Measurements from ENCODE around the gene METAP2. TPM values are rescaled to one million over a fixed set of nuclear protein-coding genes. Genes with fewer than 3 reads are reported as not detected.

METAP2 gene
- total RNA-seq (10 to 100 TPM; 29.8 to 43.5 (median 31.6) TPM), polyA plus RNA-seq (10 to 100 TPM; 22.4 to 57.2 TPM)

DNA sequence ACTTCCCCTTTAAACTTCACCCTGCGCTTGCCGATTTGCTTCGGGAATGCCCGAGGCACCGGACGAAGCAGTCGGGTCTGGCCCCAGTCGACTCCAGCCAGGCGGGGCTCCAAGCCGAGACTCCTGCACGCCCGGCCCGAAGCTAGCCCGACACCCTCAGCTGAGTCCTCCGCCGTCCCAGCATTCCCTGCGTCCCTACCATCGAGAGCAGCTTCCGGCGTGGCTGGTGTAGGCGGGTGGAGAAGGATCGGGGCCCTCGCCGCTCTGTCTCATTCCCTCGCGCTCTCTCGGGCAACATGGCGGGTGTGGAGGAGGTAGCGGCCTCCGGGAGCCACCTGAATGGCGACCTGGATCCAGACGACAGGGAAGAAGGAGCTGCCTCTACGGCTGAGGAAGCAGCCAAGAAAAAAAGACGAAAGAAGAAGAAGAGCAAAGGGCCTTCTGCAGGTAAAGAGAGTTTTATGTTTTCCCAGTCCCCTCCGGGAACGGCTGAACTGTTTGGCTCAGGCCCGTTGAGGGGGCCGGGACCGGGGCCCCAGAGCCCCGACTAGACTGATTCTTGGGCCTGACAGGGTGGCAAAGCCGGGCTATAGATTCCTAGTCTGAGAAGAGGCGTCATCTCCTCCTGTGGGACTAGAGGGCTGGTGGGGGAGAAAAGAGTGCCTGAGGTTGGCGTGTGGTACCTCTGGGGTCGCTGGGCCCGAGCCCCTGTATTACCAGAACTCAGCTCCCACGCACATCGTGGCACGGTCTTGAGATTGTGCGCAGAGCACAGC, at the start of gene METAP2:
TSS of gene METAP2 (plus strand) at position 269 of the 776 bp plus-strand sequence. CDS start at position 297, 28 bp downstream.
- TF ChIP-seq, protein P1, sequence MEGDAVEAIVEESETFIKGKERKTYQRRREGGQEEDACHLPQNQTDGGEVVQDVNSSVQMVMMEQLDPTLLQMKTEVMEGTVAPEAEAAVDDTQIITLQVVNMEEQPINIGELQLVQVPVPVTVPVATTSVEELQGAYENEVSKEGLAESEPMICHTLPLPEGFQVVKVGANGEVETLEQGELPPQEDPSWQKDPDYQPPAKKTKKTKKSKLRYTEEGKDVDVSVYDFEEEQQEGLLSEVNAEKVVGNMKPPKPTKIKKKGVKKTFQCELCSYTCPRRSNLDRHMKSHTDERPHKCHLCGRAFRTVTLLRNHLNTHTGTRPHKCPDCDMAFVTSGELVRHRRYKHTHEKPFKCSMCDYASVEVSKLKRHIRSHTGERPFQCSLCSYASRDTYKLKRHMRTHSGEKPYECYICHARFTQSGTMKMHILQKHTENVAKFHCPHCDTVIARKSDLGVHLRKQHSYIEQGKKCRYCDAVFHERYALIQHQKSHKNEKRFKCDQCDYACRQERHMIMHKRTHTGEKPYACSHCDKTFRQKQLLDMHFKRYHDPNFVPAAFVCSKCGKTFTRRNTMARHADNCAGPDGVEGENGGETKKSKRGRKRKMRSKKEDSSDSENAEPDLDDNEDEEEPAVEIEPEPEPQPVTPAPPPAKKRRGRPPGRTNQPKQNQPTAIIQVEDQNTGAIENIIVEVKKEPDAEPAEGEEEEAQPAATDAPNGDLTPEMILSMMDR (IDR thresholded peaks at IDR 0.05), result no peak
- FAIRE-seq, result peak; percentile 41
- intact Hi-C loops (cut with DNase I), result no loop called here

DNA sequence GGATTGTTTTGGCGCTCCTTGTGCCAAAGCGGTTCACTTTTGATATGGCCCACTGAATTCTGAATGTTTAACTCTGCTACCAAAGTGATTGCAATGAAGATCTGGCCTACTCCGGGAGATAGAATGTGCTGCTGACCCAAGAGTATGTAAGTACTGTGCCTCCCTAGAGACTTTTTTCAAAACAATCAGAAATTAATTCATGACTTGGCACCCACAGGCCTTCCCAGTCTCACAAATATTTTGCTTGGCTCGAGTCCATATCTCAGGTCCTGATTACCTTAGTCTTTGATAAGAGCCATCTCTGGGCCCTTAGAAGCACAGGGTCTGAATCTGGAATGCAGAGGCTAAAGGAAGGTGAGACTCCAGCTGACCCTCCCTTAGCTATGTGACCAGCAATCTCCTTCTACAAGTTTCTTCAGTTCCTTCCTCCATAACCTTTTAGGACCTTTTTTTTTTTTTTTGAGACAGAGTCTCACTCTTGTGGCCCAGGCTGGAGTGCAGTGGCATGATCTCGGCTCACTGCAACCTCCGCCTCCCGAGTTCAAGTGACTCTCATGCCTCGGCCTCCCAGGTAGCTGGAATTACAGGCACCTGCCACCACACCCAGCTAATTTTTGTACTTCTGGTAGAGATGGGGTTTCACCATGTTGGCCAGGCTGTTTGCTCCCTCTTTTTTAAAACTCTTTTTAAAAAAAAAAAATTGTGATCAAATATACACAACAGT, 49.5 kb upstream of the METAP2 start:
- Histone ChIP-seq H3K27me3 (no peaks in the 10 kb centered on the region), H3K4me3 (no peak overlapping the region), H3K36me3 (no peaks in the 10 kb centered on the region), H3K9me3 (no peaks in the 10 kb centered on the region), H3K4me1 (peaks cover 0 to 5% (median 0%) of the 10 kb centered on the region in 3 donors), H3K27ac (peak overlapping the region in 1 of 4 donors; percentile 57)
- DNase-seq (peak in 3 of 6 donors; percentile 43 to 64 (median 46)), ATAC-seq (peak; percentile 65 to 88 (median 87)), FAIRE-seq (no peak)
- WGBS, 2 donors, result 19 to 23% methylated on average over 8 of the region's 8 CpGs
- intact Hi-C loops (cut with DNase I), result no loop called here
- TF ChIP-seq, protein P1 (IDR thresholded peaks at IDR 0.05), result no peak

More for the DNA sequence above, at the start of gene METAP2:
- H3K27me3 ChIP-seq, result no peaks in the 10 kb centered on the region
- ATAC-seq (peak; percentile 98 to 99 (median 98)), DNase-seq (peak; percentile 96 to 99 (median 96))
- peaks cover 0 to 15% (median 0%) of the 10 kb centered on the region in 3 donors for H3K36me3 ChIP-seq
- H3K4me1 ChIP-seq, result peaks cover 4 to 15% (median 6%) of the 10 kb centered on the region in 3 donors
- H3K4me3 ChIP-seq, result peak within 1 kb of the TSS; percentile 75 to 98 (median 82)
- H3K27ac ChIP-seq, result peak within 1 kb of the TSS; percentile 73 to 99 (median 92)
- no peaks in the 10 kb centered on the region for H3K9me3 ChIP-seq
- 0 to 1% methylated on average over 43 to 49 of the region's 49 CpGs for WGBS, 2 donors

DNA sequence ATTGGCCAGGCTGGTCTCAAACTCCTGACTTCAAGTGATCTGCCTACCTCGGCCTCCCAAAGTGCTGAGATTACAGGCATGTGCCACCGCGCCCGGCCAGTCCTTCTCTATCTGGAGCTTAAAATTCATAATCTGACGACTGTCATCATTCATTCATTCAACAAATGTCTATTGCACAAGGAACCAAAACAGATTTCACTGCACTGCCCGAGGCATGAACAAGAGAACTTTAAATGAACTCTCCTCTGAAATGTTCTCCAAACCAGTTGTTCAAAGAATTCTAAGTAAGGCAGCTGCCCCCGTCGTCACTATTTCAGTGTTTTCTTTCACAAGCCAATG, 44.8 kb upstream of the METAP2 start:
- WGBS, 2 donors, result 86 to 91% methylated on average over 8 of the region's 8 CpGs
- intact Hi-C loops (cut with DNase I), result no loop called here
- Histone ChIP-seq H3K36me3 (no peaks in the 10 kb centered on the region), H3K27ac (no peak overlapping the region), H3K9me3 (no peaks in the 10 kb centered on the region), H3K4me1 (peaks cover 0 to under 1% (median 0%) of the 10 kb centered on the region in 3 donors), H3K4me3 (no peak overlapping the region), H3K27me3 (no peaks in the 10 kb centered on the region)
- DNase-seq (no peak), ATAC-seq (no peak), FAIRE-seq (no peak)
- TF ChIP-seq, protein P1 (IDR thresholded peaks at IDR 0.05), result no peak

DNA sequence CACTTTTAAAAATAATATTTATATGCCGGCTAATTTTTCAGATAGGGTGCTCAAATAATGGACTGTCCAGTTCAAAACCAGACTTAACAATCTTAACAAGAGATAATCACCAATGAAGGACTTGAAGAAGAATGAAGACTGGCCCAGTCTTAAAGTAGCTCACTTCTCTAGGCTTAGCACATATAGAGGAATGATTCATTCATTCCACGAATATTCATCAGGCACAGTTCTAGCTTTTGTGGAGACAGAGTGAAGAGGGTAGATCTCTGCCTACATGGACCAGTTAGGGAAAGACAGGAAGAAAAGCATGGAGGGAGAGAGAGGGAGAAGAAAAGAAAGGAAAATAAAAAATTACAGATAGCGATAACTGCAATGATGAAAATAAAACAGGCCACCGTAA, 42.8 kb upstream of the METAP2 start:
- FAIRE-seq (no peak), ATAC-seq (no peak), DNase-seq (no peak)
- no peaks in the 10 kb centered on the region for H3K36me3 ChIP-seq
- intact Hi-C loops (cut with DNase I), result no loop called here
- H3K9me3 ChIP-seq, result no peaks in the 10 kb centered on the region
- no peak overlapping the region for H3K4me3 ChIP-seq
- WGBS, 2 donors, result 90 to 93% methylated on average over 4 of the region's 4 CpGs
- H3K27ac ChIP-seq, result no peak overlapping the region
- TF ChIP-seq, protein P1 (IDR thresholded peaks at IDR 0.05), result no peak
- no peaks in the 10 kb centered on the region for H3K4me1 ChIP-seq
- H3K27me3 ChIP-seq, result no peaks in the 10 kb centered on the region

All from pancreas (tissue), 10 donors.